HG02623 (cell line): ENCODE results near the gene MYL2.
"Not testable (repeated sequence)": the region's sequence is repeated elsewhere in the genome, so short reads cannot be mapped to it uniquely, and the experiment has no call there.

Source experiments
- ATAC-seq: cut with Tn5 transposase; IDR thresholded peaks from one replicate; pipeline ENCODE4 v1.9.1; 2021; ENCODE audit warnings: moderate library complexity; ENCODE audit not compliant: unreplicated experiment

MYL2 gene

GRCh38 chr12:110920324-110920910, at the start of gene MYL2:
Gene MYL2 (minus strand): TSS chr12:110920579. CDS start chr12:110920529, 50 bp downstream.
- ATAC-seq = no peak

GRCh38 chr12:110966081-110966760, 45.8 kb upstream of the MYL2 start:
- no peak for ATAC-seq

GRCh38 chr12:110965574-110965973, 45.2 kb upstream of the MYL2 start:
- no peak for ATAC-seq

GRCh38 chr12:110960795-110961194, 40.4 kb upstream of the MYL2 start:
- no peak for ATAC-seq

- no peak for ATAC-seq
These were observed 37.3 kb upstream of the MYL2 start for GRCh38 chr12:110957652-110958051.

- ATAC-seq = no peak
These were observed 36.8 kb upstream of the MYL2 start for GRCh38 chr12:110957159-110957558.

- ATAC-seq = not testable (repeated sequence)
These were observed 30.5 kb upstream of the MYL2 start for GRCh38 chr12:110950867-110951266.

GRCh38 chr12:110950466-110950865, 30.1 kb upstream of the MYL2 start:
- ATAC-seq = not testable (repeated sequence)

GRCh38 chr12:110948041-110948440, 27.7 kb upstream of the MYL2 start:
- ATAC-seq = no peak

- no peak for ATAC-seq
These were observed 23.0 kb upstream of the MYL2 start for GRCh38 chr12:110943373-110943772.

- no peak for ATAC-seq
These were observed 21.0 kb upstream of the MYL2 start for GRCh38 chr12:110941391-110941790.

- ATAC-seq = no peak
These were observed 20.6 kb upstream of the MYL2 start for GRCh38 chr12:110940933-110941332.

- ATAC-seq = no peak
These were observed 19.9 kb upstream of the MYL2 start for GRCh38 chr12:110940296-110940695.

- no peak for ATAC-seq
These were observed 16.8 kb upstream of the MYL2 start for GRCh38 chr12:110937104-110937641.

- ATAC-seq = no peak
These were observed 16.2 kb upstream of the MYL2 start for GRCh38 chr12:110936367-110937103.

- no peak for ATAC-seq
These were observed 15.2 kb upstream of the MYL2 start for GRCh38 chr12:110935588-110935987.

- ATAC-seq = no peak
These were observed 13.9 kb upstream of the MYL2 start for GRCh38 chr12:110934093-110934852.

GRCh38 chr12:110933326-110933974, 13.1 kb upstream of the MYL2 start:
- no peak for ATAC-seq

GRCh38 chr12:110932046-110932445, 11.7 kb upstream of the MYL2 start:
- ATAC-seq = no peak

- no peak for ATAC-seq
These were observed 10.9 kb upstream of the MYL2 start for GRCh38 chr12:110931315-110931728.
